ENCODE measurements around the gene SMO.
"Not testable (repeated sequence)": the region's sequence is repeated elsewhere in the genome, so short reads cannot be mapped to it uniquely, and the experiment has no call there.

The SMO gene

DNA sequence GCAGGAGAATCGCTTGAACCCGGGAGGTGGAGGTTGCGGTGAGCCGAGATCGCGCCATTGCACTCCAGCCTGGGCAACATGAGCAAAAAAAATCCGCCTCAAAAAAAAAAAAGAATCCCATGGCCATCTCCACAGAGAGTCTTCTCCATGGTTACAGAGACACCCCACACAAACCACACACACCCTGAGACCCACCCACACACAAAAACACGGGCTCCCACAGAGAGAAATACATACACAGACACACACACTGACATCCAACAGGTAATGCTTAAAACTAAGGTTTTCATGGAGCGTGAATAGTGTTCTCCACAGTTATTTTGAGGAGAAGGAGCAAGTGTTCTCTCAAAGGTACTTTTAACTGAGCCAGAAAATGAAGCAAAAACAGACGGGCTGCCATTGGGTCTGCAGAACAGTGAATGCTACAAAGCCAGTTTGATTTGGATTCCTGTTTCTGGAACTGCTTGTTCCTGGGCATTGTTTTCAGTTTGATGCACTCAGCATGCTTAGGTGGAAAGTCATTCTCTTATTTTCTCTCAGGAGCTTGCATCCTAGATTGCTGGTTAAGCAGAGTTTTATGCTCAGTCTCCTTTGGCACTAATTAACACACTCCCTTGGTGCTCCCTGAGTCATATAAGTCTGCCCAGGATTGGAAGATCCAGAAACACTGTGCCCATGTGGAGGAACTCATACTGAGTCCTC, 51.8 kb downstream of the SMO start:
- no peak for FAIRE-seq

DNA sequence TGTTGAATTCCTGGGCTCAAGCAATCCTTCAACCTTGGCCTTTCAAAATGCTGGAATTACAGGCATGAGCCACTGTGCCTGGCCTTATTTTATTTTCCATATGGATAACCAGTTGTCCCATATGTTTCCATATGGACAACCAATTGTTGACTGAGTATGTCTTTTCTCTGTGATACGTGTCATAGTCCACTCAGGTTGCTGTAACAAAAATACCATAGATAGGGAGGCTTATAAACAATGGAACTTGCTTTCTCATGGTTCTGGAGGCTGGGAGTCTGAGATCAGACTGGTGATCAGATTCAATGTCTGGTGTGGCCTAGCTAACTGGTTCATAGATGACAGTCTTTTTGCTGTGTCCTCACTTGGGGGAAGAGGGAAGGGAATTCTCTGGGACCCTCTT, 55.8 kb downstream of the SMO start:
- no peak for FAIRE-seq

DNA sequence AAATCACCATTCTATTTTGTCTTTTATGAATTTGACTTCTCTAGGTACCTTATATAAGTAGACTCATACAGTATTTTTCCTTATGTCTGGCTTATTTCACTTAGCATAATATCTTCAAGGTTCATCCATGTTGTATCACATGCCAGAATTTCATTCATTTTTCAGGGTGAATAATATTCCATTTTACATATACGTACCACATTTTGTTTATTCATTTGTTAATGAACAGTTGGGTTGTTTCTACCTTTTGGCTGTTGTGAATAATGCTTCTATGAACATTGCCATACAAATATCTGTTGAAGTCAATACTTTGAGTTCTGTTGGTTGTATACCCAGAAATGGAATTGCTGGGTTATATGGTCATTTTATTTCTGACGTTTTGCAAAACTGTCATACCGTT, 57.1 kb downstream of the SMO start:
- FAIRE-seq, result no peak

DNA sequence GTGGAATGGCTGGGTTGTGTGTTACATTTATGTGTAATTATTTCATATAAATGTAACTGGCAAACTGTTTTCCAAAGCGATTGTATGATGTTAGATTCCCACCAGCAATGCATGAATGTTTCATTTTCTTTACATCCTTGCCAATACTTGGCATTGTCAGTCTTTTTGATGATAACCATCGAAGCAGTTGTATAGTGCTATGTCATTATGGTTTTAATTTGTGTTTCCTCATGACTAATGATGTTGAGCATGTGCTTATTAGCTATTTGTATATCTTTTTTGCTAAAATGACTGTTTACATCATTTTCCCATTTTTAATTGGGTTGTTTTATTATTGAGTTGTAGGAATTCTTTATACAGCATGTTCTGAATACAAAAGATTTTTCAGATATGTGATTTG, 58.7 kb downstream of the SMO start:
- no peak for FAIRE-seq

DNA sequence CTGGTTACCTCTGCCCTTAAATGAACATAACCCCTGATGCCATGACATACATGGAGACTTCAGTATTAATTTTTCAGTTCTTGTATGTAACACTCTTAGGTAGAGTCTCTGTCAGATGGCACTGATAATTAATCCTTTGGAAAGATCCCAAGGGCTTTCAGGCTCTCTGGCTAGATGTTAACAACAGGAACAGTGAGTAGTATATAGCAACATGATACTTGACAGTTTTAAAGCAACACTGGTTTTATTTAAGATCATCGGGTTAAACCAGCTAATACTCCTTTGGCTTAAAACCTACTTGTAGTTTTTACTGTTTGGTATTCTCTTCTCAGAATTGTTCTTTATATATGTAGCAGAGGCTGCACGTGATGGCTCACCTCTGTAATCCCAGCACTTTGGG, 63.7 kb downstream of the SMO start:
- FAIRE-seq, result no peak

DNA sequence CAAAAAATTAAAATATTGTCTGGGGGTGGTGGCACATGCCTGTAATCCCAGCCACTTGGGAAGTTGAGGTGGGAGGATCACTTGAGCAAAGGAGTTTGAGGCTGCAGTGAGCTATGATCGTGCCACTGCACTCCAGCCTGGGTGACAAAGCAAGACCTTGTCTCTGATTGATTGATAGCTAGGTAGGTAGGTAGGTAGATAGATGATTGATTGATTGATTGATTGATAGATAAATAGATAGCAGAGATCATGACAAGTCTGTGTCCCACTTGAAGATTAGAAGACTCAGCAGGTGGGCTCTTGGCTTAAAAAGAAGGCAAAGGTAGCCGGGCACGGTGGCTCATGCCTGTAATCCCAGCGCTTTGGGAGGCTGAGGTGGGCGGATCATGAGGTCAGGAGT, 64.2 kb downstream of the SMO start:
- not testable (repeated sequence) for FAIRE-seq

DNA sequence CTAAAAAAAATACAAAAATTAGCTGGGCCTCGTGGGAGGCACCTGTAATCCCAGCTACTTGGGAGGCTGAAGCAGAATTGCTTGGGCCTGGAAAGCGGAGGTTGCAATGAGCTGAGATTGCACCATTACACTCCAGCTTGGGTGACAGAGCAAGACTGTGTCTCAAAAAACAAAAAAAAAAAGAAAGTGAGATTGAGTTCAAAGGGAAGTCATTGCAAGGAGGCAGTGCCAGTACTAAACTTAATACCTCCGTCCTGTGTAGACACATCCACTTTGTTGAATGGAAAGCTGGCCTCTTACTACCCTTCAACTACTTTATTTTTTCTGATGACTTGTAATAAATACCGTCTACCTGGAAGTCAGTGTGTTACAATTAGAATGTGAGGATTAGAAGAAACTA, 67.4 kb downstream of the SMO start:
- no peak for FAIRE-seq

DNA sequence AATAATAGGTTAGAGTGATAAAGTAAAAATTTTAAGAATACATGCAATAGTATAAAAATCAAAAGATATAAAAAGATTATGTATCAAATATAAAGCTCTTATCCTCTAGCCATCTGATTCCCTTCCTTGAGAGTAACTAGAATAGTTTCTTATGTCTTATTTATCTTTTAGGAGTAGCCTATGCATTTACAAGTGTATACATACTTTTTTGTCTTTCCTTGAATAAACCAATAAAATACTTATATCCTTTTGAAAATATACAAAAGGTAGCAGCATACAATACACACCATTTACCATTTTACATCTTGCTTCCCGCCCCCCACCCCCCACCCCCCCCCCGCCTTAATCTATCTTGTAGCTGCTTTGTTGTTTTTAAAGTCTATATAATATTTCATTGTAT, 67.8 kb downstream of the SMO start:
- FAIRE-seq, result no peak

DNA sequence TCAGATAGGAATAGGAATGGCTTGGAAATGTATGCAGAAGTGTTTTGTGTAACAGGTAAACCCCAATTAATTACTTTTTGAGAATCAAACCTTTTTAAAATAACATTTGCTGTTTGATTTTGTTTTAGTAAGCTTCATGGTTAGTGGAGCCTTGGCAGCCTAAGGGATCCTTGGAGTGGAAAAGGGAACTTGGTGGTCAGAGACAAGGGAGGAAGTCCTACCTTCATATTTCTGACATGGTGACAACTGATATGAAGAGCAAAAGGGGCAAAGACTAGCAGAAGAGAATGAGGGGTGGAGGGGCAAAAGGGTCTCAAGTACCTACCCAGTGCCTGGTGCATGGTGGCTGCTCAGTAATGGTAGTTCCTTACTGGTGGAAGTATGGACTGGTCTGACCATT, 68.7 kb downstream of the SMO start:
- no peak for FAIRE-seq

DNA sequence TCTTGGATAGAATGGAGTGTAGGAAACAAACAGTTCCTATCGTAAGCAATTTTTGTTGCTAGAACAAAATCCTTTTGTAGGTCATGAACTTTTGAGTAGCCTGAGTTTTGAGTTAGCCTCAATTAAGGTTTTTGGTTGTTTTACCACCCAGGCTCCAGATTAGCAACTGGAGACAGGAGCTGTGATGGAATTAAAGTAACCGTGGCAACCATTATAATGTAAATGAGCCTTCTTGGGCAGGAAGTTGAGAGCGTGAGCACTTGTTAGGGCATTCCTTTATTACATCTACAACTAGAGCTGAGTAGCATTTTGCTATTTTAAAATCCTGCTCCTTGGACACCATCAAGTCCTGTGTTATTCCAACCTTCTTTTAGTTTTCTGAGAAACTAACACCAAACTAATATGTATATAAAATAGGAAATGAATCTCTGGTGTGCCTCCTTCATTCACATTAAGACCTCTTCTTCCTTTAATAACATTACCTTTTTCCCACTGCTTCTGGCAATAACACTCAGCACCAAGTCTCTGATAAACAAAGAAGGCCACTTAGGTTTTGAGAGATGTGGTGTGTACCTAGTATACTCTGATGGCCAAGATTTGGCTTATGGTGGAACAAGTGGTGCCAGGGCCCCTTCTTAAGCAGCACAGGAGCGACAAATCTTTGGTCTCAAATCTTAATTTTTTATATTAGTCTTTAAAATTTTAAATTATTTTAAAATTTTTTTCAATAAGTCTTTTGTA, 70.4 kb downstream of the SMO start:
- no peak for FAIRE-seq

DNA sequence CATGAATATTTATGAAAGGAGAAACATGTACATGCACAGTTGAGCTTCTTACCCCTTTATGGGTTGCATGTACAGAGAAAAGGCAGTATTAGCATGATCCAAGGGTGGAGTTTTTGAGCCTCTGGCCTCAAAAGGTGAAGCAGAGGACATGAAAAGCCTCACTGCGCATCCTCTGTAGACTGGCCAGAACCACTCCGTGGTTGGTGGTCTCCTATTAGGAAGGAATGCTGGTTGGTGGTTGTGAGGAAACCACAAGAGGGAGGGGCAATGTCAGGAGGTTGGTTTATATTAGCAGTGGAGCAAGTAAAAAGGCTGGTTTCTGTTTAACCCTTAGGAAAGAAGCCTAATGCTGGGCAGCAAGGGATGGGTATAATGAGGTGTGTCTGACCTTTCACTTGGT, 73.9 kb downstream of the SMO start:
- FAIRE-seq, result no peak

All from colon (tissue), 2 donors.